GM12891 (cell line): Measurements from ENCODE around the gene PHF23.

Experiments
- DNase-seq: peaks from one replicate; pipeline ENCODE4 v3.0.0; 2011; ENCODE audit warnings: low spot score; ENCODE audit not compliant: insufficient read length
- FAIRE-seq: peaks from 2 replicates; lab custom pipeline; 2011; peaks lifted over from hg19 to GRCh38; lab: Jason Lieb, UNC
- PAX5 ChIP-seq: IDR thresholded peaks from 2 replicates; pipeline ENCODE4 v1.6.1; 2011; ENCODE audit warnings: low read length, moderate library complexity, mild to moderate bottlenecking; ENCODE audit not compliant: insufficient read depth, severe bottlenecking
- POLR2A ChIP-seq: IDR thresholded peaks from 2 replicates; pipeline ENCODE4 v1.6.1; 2011; ENCODE audit warnings: low read depth, low read length, control low read depth
- POLR2AphosphoS5 ChIP-seq: IDR thresholded peaks from 2 replicates; pipeline ENCODE4 v1.6.1; 2011; ENCODE audit warnings: low read depth, low read length, control low read depth
- POU2F2 ChIP-seq: IDR thresholded peaks from 2 replicates; pipeline ENCODE4 v1.6.1; 2011; ENCODE audit warnings: low read depth, mild to moderate bottlenecking, control low read depth, low read length, moderate library complexity
- SPI1 ChIP-seq: IDR thresholded peaks from 2 replicates; pipeline ENCODE4 v1.6.1; 2011; ENCODE audit warnings: low read depth, low read length, control low read depth
- TAF1 ChIP-seq: IDR thresholded peaks from 2 replicates; pipeline ENCODE4 v1.6.1; 2011; ENCODE audit warnings: low read depth, low read length, control low read depth

PHF23 gene

DNA sequence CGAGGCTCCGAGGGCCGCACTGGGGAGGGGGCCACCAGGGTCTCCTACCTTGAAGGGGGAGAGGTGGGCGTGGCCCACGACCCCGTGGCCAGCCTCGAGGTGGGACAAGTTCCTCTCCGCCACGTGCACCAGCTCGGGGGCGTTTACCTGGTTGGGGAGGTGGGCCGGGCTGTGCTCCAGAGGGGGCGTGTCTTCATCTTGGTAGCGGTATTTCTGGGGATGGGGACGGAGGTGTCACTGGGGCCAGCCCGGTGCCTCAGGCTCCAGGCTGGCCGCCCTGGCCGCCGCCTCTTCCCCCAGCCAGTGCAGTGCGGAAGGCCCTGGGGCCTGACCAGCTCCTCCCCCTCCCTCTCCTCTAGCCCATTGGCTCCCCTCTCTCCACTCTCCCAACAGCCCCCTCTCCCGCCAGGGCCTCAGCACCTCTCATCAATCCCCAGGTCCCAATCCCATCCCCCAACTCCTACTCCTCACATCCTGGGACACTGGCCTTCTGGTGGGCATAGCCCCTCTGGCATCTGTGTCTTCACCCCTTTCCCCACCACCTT, 31.2 kb downstream of the PHF23 start:
- FAIRE-seq, result no peak
- no peak for DNase-seq
- no peak for TF ChIP-seq PAX5
- TF ChIP-seq POLR2A, result no peak
- TF ChIP-seq SPI1, result no peak
- no peak for TF ChIP-seq TAF1
- TF ChIP-seq POLR2AphosphoS5, result no peak
- TF ChIP-seq POU2F2, result no peak

DNA sequence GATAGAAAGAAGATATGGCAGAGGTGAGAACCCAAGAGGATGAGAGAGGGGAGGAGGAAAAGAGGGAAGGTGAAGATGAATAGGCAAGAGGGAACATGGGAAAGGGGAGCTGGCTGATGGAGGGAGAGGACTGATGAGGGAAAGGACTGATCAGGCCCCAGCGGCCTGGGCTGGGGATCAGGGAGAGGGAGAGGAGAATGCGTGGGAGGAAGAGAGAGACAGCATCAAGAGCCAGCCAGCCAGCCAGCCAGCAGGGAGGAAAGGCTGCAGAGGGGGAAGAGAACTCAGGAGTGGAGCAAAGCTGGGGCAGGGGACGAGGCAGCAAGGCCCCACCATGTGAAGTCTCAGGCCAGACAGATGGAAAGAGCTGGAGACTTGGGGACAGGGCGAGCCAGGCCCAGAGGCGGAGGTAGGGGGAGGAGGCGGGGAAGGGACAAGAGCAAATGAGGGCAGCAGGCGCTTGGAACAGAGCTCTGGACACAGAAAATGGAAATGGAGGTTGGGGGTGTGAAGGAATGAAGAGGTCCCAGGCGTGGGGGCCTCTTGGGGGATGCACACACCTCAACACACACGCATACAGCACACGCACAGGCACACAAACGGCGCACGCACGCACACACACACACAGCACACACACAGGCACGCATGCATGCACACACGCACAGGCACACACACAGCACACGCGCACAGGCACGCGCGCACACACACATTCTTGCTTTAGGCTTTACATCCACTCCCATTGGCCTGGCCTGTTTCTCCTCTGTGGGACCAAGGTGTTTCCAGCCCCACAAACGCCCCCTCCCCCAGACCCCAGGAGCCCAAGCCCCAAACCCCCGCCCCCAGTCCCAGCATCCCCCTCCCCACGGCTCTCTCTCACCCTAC, 31.9 kb downstream of the PHF23 start:
- TF ChIP-seq POLR2AphosphoS5, result no peak
- no peak for TF ChIP-seq TAF1
- no peak for TF ChIP-seq POU2F2
- no peak for TF ChIP-seq POLR2A
- no peak for TF ChIP-seq SPI1
- TF ChIP-seq PAX5, result no peak
- DNase-seq, result no peak
- FAIRE-seq, result no peak

DNA sequence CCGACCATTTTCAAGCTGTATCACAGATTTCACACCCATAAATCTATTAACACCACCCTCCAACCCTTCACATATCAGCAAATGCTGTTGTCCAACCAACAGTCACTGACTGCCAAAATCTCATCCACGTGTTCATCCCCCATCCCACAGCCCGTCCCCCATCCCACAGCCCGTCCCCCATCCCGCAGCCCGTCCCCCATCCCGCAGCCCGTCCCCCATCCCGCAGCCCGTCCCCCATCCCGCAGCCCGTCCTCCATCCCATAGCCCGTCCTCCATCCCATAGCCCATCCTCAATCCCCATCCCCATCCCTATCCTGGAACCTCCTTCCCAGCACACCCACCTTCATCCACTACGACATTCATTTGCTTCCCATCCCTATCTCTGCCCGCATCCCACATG, 33.7 kb downstream of the PHF23 start:
- DNase-seq, result no peak
- TF ChIP-seq POLR2A (no peak), SPI1 (no peak), POLR2AphosphoS5 (no peak), TAF1 (no peak), POU2F2 (no peak), PAX5 (no peak)
- no peak for FAIRE-seq

DNA sequence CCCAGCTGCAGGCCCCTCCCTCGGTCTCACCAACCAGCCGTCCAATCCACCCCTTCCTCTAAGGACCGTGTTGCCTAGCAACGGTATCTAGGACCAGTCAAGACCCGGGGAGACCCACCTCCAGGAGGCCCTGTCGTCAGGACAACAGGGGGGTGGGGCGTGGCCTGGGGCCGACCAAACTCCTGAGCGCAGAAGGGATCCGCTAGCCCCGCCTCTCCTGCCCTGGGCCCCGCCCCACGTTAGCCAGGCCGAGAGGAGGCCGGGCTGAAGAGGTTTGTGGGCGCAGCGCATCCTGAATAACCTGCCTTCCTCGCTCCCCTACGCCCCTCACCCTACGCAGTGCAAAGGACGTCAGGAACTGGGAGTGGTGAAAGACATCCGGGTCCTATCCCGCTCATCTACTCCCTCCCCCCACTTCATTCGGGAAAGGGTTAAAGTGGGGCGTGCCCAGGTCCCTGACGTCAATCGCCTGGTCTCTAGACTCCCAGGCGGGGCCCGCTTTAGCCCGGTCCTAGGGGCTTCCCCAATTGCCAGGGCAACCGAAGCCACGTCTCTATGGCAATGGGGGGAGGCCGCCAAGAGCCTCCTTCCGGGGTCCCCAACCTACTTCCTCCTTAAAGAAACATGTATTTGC, 34.3 kb downstream of the PHF23 start:
- peak; percentile 99 for DNase-seq
- peak; percentile 95 for FAIRE-seq
- no peak for TF ChIP-seq TAF1
- TF ChIP-seq POU2F2, result no peak
- peak; percentile 13; the same call in 1 of the 2 replicates for TF ChIP-seq POLR2AphosphoS5
- peak; percentile 32; the same call in 1 of the 2 replicates for TF ChIP-seq SPI1
- TF ChIP-seq PAX5, result no peak
- TF ChIP-seq POLR2A, result no peak

DNA sequence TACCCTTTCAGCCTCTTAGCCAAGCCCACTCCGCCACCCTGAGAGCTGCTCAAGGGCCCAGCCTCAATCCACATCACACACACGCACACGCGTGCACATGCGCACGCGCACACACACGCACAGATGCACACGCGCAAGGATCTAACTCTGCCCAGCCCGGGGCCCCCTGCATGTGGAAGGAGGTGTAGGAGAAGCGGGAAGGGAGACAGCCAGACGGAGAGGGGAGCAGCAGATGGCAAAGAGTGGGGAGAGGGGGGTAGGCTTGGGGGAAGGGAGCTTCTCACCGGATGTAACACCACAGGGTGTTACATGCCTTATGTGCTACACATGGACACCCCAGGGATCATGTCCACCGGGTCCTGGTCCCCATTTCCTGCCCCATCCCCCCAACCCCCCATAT, 34.9 kb downstream of the PHF23 start:
- FAIRE-seq, result no peak
- no peak for TF ChIP-seq SPI1
- no peak for TF ChIP-seq POLR2A
- no peak for TF ChIP-seq PAX5
- TF ChIP-seq TAF1, result no peak
- no peak for TF ChIP-seq POU2F2
- no peak for TF ChIP-seq POLR2AphosphoS5
- no peak for DNase-seq

DNA sequence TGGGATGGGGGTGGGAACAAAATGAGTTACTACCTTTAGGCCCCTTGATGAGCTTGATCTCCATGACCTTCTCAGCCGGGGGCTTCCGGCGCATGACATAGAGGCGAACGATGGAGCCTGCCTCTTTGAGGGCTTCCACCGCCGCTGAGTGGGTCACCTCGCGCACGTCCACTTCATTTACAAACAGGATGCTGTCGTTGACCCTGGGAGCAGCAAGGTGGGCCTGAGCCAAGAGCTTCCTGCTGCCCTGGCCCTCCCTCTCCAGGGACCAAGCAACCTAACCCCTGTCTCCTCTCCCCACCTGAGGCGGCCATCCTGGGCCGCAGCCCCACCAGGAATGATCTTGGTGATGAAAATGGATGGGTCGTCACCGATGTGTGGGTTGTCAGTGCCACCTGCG, 35.9 kb downstream of the PHF23 start:
- no peak for FAIRE-seq
- DNase-seq, result no peak
- TF ChIP-seq TAF1 (no peak), POLR2A (no peak), POLR2AphosphoS5 (no peak), PAX5 (no peak), SPI1 (no peak), POU2F2 (no peak)

DNA sequence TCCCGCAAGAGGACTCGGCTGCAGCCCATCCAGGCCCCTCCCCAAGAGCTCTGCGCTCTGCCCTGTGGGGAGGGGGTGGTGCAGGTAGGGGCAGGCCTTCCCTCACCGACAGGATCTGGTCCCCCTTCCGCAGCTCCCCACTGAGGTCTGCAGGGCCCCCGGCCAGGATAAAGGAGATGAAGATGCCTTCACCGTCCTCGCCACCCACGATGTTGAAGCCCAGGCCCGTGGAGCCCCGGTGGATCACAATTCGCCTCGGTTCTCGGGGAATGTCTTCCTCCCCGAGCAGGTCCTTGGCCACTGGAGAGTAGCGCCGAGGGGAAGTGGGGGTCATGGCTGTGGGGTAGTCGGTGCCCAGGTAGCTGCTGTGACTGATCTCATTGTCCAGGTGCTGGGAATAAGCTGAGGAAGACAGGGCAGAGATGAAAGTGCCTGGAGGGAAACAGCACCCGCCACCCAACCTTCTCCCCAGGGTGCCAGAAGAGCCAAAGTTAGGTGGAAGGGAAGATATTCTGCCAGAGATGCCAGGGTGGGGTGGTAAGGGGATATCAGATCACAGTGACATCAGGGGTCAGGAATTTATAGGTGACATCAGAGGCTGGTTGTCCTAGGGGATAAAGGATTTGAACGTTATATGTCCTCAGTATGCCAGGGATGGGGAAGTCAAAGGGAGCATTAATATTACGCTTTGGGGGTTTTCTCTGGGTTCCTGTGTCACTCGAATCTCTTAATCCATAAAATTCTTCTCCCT, 42.4 kb downstream of the PHF23 start:
- FAIRE-seq (no peak), DNase-seq (no peak)
- TF ChIP-seq SPI1 (no peak), POLR2A (no peak), POLR2AphosphoS5 (no peak), PAX5 (no peak), TAF1 (no peak), POU2F2 (no peak)

DNA sequence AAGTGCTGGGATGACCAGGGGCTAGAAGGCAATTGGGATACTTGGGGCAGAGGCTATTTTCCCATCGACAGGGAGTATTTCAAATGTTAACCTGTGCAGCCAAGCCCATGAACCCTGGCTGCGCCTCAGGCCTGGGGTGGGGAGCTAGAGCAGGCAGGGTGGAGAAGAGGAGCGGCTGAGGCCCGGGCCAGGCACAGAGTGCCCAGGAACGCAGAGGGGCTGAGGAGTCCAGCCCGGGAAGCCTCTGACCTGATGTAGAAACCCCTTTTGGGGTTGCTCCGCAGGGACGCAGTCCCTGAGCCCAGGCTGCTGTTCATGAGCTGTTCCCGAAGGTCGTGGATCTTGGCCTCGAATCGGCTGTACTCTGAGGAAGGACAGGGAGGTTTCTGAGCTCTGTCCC, 43.3 kb downstream of the PHF23 start:
- no peak for DNase-seq
- no peak for FAIRE-seq
- TF ChIP-seq POU2F2 (no peak), POLR2A (no peak), PAX5 (no peak), POLR2AphosphoS5 (no peak)

DNA sequence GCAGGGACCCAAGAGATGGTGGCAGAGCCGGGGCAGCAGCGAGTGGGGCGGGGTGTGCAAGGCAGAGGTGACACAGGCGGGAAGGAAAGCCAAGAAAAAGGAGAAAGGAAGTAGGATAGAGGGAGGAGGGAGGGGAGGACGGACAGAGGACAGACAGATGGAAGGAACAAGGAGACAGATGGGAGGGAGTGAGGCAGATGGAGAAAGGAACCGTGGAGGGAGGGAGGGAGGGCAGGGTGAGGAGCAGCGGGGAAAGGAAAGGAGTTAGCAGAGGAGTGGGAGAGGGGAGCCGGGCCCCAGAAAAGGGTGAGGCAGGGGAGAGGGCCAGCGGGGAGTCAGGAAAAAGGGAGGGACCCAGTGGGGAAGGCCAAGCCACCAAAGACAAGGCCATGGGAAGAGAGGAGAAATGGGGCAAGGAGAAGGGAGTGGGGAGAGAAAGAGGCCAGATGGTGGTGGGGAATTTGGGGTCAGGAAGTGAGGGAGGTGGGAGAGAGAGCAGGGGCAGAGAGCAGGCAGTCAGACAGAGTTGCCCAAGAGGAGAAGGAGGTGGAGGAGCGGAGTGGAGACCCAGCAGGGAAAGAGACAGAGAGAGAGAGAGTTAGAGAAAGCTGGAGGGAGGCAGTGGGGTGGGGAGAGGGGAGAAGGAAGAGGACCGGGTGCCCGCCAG, 46.9 kb downstream of the PHF23 start:
- DNase-seq, result no peak
- FAIRE-seq, result no peak
- TF ChIP-seq POU2F2, result no peak
- TF ChIP-seq POLR2A, result no peak
- no peak for TF ChIP-seq PAX5
- TF ChIP-seq TAF1, result no peak
- no peak for TF ChIP-seq SPI1
- TF ChIP-seq POLR2AphosphoS5, result no peak
